Measurements from ENCODE around the gene CMA1.
"Not testable (repeated sequence)": the region's sequence is repeated elsewhere in the genome, so short reads cannot be mapped to it uniquely, and the experiment has no call there.

CMA1 gene

GRCh38 chr14:24508155-24508840 lies at the start of gene CMA1:
TSS of gene CMA1 (minus strand) at chr14:24508265. CDS start at chr14:24508235, 30 bp downstream.
- no peak for DNase-seq (ENCODE audit: low spot score)

- no peak for DNase-seq (ENCODE audit: low spot score)
Observed at GRCh38 chr14:24556756-24557155, 48.7 kb upstream of the CMA1 start.

DNA sequence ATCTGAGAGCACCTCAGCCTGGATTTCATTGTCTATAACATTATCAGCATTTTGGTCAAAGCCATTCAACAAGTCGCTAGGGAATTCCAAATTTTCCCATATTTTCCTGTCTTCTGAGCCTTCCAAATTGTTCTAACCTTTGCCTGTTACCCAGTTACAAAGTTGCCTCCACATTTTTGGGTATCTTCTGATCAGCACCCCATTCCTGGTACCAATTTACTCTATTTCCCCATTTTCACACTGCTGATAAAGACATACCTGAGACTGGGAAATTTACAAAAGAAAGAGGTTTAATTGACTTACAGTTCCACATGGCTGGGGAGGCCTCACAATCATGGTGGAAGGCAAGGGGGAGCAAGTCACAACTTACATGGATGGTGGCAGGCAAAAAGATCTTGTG lies 41.0 kb upstream of the CMA1 start:
- DNase-seq (ENCODE audit: low spot score): not testable (repeated sequence)

GRCh38 chr14:24542346-24542936 lies 34.4 kb upstream of the CMA1 start:
- no peak for DNase-seq (ENCODE audit: low spot score)

GRCh38 chr14:24535737-24536136 lies 27.7 kb upstream of the CMA1 start:
- no peak for DNase-seq (ENCODE audit: low spot score)

GRCh38 chr14:24534286-24534685 lies 26.2 kb upstream of the CMA1 start:
- no peak for DNase-seq (ENCODE audit: low spot score)

GRCh38 chr14:24525877-24526620 lies 18.0 kb upstream of the CMA1 start:
- DNase-seq (ENCODE audit: low spot score): not testable (repeated sequence)

- no peak for DNase-seq (ENCODE audit: low spot score)
Observed at GRCh38 chr14:24518851-24519250, 10.8 kb upstream of the CMA1 start.

DNA sequence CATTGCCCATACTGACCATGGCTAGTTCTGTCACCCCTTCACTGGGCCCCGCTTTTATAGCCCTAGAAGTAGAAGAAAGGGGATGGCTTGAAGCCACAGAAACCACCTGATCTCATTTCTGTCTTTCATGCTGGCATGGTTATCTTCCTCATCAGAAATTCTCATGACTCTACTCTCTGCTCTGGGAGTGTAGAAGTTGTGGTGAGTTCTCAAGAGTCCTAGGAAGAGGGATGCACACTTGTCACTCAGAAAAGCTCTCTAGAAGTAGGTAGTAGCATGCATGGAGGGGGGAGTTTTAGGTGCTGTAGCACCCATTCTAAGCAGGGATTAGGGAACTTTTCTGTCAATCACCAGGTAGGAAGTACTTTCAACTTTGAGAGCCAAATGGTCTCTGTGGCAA lies 6.1 kb upstream of the CMA1 start:
- DNase-seq (ENCODE audit: low spot score): no peak

GRCh38 chr14:24513009-24513408 lies 4.9 kb upstream of the CMA1 start:
- DNase-seq (ENCODE audit: low spot score): no peak

GRCh38 chr14:24506443-24506842 lies 1.6 kb downstream of the CMA1 start:
- no peak for DNase-seq (ENCODE audit: low spot score)

DNA sequence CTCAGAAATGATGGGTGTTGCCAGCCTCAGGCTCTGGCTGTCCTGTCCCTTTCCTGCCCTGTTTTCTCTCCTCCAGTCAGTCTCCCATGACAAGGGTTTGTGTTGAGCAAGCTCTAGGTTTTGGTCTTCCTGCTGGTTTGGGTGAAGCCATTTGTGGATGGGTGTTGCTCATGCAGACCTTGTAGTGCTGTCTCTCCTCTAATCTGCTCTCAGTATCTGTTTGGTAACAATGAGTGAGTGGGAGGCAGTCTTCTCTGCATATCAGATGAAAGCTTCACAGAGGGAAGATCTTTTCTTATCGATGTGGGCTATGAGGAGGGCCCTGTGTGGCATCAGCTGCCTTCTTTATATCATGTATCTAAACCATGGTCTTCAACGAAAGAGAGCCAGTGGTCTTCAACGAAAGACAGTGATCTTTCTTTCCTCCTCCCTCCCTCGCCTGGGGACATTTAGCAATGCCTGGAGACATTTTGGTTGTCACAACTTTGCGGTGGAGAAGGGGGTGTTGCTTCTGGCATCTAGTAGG lies 3.6 kb downstream of the CMA1 start:
- no peak for DNase-seq (ENCODE audit: low spot score)

DNA sequence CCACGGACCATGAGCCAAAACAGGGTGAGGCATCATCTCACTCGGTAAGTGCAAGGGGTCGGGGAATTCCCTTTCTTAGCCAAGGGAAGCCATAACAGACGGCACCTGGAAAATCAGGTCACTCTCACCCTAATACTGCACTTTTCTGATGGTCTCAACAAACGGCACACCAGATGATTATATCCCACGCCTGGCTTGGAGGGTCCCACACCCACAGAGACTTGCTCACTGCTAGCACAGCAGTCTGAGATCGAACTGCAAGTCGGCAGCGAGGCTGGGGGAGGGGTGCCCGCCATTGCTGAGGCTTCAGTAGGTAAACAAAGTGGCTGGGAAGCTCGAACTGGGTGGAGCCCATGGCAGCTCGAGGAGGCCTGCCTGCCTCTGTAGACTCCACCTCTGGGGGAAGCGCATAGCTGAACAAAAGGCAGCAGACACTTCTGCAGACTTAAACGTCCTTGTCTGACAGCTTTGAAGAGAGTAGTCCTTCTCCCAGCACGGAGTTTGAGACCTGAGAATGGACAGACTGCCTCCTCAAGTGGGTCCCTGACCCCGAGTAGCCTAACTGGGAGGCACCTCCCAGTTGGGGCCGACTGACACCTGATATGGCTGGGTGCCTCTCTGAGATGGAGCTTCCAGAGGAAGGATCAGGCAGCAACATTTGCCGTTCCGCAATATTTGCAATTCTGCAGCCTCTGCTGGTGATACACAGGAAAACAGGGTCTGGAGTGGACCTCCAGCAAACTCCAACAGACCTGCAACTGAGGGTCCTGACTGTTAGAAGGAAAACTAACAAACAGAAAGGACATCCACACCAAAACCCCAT lies 16.3 kb downstream of the CMA1 start:
- not testable (repeated sequence) for DNase-seq (ENCODE audit: low spot score)

- no peak for DNase-seq (ENCODE audit: low spot score)
Observed at GRCh38 chr14:24483604-24484252, 24.3 kb downstream of the CMA1 start.

DNA sequence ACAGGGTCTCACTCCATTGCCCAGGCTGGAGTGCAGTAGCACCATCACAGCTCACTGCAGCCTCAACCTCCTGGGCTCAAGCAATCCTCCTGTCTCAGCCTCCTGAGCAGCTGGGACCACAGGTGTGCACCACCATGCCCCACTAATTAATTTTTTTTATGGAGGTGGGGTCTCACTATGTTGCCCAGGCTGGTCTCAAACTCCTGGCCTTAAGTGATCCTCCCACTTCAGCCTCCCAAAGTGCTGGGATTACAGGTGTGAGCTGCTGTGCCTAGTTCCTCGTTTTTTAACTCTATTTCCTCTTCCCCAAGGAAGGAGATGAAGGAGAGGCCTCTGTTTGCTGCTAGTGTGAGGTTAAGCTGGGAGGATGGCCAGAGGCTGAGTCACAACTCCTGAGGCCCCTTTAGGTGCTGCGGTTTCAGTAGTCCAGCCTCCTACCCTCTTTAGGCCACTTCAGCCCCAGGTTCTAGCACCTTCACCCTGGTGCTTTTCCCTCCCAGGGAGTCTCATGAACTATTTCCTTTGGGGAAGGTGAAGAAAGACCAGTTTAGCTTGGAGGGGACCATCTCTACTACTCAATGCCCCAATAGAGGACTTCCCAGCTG lies 25.3 kb downstream of the CMA1 start:
- not testable (repeated sequence) for DNase-seq (ENCODE audit: low spot score)

DNA sequence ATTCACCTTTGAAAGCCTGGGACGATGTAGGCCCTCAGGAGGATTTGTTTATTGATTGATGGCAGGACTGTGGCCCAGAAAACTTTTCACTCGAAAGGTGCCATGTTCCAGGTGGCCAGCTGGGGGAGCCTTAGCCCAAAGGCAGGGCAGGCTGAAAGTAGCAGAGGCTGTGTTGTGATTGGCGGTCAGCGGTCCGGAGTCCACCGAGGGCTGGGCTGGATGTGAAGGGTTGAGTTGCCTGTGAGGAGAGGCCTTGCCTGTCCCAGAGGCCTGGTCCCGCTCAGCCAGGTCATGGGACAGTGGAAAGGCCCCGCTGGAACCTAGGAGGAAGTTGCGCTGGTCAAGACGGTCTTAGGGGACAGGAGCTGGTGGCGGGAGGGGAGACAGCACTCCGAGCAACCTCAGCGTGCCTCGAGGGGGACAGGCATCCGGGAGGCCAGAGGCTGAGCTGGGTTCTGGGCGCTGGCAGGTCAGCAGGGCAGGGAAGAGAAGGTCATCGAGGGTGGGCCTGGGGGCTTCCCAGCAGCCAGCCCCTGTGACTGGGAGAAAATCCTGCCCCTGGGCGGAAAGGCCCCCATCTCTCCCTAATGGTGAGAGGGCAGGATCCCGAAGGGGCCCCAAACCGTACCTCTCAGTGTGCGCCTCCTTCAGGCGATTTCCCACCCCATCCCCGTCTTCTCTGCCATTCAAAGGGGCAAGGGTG lies 26.3 kb downstream of the CMA1 start:
- DNase-seq (ENCODE audit: low spot score): peak; percentile 71

DNA sequence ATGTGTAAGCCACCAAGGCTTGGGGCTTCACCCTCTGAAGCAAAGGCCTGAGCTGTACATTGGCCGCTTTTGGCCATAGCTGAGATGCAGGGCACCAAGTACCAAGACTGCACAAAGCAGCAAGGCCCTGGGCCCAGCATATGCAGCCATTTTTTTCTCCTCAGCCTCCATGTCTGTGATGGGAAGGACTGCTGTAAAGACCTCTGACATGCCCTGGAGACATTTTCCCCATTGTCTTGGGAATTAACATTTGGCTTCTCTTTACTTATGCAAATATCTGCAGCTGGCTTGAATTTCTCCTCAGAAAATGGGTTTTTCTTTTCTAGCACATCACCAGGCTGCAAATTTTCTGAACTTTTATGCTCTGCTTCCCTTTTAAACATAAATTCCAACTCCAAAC lies 28.1 kb downstream of the CMA1 start:
- not testable (repeated sequence) for DNase-seq (ENCODE audit: low spot score)

DNA sequence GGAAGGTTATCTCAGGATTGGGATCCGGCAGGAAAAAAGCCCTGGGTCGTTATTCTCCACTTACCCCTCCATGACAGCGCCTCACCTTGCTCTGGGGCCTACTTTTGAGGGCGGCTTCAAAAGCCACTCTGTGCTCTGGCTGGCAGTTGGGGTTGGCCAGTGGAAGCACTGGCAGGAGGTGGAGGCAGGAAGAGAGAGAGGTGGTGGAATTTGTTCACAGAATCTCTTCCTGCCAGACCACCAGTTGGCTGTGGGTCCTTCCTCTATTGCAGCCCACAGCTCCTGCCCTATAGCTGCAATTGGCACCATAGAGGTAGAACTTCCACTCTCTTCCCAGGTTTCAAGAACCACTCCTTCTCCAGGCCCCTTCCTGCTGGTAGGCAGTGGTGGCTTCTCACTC lies 32.8 kb downstream of the CMA1 start:
- no peak for DNase-seq (ENCODE audit: low spot score)

GRCh38 chr14:24473211-24473610 lies 34.9 kb downstream of the CMA1 start:
- DNase-seq (ENCODE audit: low spot score): no peak

- not testable (repeated sequence) for DNase-seq (ENCODE audit: low spot score)
Observed at GRCh38 chr14:24470450-24470849, 37.6 kb downstream of the CMA1 start.
